Measurements from ENCODE around the gene OR1F1. TPM values are rescaled to one million over a fixed set of nuclear protein-coding genes. Genes with fewer than 3 reads are reported as not detected.
A peak's percentile ranks its signal among the peaks of the same experiment; 100 is the strongest.

OR1F1 gene
- total RNA-seq, 1 donor from 2014 or later, result 0.32 TPM

DNA sequence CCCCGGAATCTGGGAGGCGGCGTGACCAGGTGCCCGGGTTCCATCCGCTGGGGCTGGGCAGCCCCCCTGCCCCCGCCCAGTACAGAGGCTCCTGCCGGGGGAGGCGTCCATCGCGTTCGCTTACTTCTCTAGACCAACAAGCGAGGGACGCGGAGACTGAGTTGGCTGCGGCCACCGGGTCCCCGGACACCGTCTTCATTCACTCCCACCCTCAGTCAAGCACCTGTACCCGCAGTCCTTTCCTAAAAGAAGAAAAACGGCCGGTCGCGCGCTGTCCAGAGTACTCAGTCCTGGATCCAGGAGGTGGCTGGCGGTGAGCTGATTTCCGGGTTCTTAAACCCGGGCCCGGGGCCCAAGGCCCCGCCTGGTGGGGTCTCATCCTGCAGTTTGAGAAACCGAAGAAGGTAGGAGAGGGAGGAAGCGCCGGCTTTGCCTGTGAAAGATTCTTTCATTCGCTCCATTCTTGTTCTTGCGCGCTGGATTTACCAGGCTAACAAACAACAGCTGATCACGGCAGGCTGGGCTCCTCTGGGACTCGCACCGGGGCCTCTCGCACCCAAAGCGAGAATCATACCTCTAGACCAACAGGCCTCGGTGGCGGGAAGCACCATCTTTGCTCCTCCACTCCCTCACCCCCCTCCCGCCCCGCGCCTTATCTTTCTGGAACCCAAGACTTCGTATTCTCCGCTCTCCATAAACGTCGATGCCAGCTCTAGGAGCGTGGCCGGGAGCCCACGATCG, 17.4 kb upstream of the OR1F1 start:
- Histone ChIP-seq H3K27ac (ENCODE audit: low read depth, low read length) (no peak overlapping the region), H3K79me2 (ENCODE audit: insufficient read depth, low read length) (no peaks in the 10 kb centered on the region), H3K4me1 (ENCODE audit: insufficient read depth, low read length) (peaks cover 4% of the 10 kb centered on the region), H3K9me3 (ENCODE audit: insufficient read depth, low read depth, low read length) (no peaks in the 10 kb centered on the region), H3K9ac (ENCODE audit: low read length) (no peak overlapping the region), H3K4me2 (ENCODE audit: low read length) (peak overlapping the region; percentile 70), H3K36me3 (ENCODE audit: insufficient read depth, low read length) (no peaks in the 10 kb centered on the region), H2AFZ (ENCODE audit: low read depth, low read length) (no peak overlapping the region), H4K20me1 (ENCODE audit: insufficient read depth, low read length) (no peaks in the 10 kb centered on the region), H3K27me3 (ENCODE audit: insufficient read depth, low read length) (peaks cover 42% of the 10 kb centered on the region), H3K4me3 (ENCODE audit: insufficient read depth, low read depth, low read length) (no peak overlapping the region)
- H3K27ac Mint-ChIP-seq (ENCODE audit: unreplicated experiment), result no peak overlapping the region
- FAIRE-seq (no peak), DNase-seq (ENCODE audit: low read depth) (no peak)
- H3K9me3 Mint-ChIP-seq (ENCODE audit: unreplicated experiment), result peaks cover 4% of the 10 kb centered on the region
- H3K27me3 Mint-ChIP-seq (ENCODE audit: low read depth, unreplicated experiment), result peaks cover 47% of the 10 kb centered on the region
- no peaks in the 10 kb centered on the region for H3K36me3 Mint-ChIP-seq (ENCODE audit: low read depth, unreplicated experiment)
- peak; percentile 84 for TF ChIP-seq EZH2 (IDR thresholded peaks at IDR 0.05; ENCODE audit: insufficient read depth, low read length)
- TF ChIP-seq, protein P1, sequence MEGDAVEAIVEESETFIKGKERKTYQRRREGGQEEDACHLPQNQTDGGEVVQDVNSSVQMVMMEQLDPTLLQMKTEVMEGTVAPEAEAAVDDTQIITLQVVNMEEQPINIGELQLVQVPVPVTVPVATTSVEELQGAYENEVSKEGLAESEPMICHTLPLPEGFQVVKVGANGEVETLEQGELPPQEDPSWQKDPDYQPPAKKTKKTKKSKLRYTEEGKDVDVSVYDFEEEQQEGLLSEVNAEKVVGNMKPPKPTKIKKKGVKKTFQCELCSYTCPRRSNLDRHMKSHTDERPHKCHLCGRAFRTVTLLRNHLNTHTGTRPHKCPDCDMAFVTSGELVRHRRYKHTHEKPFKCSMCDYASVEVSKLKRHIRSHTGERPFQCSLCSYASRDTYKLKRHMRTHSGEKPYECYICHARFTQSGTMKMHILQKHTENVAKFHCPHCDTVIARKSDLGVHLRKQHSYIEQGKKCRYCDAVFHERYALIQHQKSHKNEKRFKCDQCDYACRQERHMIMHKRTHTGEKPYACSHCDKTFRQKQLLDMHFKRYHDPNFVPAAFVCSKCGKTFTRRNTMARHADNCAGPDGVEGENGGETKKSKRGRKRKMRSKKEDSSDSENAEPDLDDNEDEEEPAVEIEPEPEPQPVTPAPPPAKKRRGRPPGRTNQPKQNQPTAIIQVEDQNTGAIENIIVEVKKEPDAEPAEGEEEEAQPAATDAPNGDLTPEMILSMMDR (IDR thresholded peaks at IDR 0.05; ENCODE audit: insufficient read depth, low read depth, low read length), result no peak
- H3K4me3 Mint-ChIP-seq (ENCODE audit: unreplicated experiment), result no peak overlapping the region
- H3K4me1 Mint-ChIP-seq (ENCODE audit: low read depth, unreplicated experiment), result peaks cover 2% of the 10 kb centered on the region

DNA sequence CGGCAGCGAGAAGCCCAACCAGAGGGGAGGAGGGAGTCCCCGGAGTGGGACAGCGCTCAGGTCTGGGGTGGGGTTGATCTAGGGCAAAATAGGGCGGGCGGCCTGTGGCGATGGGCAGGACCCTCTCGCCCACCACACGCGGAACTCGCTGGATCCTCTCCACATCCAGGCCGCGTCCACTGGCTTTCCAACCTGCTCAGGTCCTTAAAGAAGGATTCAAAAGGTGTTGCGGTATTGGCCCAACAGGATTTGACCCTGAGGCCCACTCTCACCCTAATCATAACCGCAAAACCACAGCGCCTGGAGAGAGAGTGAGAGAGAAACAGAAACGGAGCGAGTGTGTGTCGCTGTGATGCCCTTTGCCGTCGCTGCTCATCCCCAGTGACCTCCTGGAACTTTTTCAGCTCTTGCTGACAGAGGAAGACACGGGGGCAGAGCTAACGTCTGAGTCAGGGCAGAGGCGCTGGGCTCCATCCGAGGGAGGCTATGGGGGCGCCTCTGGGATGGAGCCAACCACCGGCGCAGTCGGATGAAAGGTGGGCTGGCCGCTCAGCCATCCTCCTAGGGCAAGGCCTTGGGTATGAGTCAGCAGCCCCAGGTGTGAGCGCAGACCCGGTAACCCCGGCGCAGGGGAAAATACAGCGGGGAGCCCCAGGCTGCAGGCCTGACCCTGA, 16.7 kb upstream of the OR1F1 start:
- Histone ChIP-seq H3K4me2 (ENCODE audit: low read length) (peak overlapping the region; percentile 70), H3K27ac (ENCODE audit: low read depth, low read length) (no peak overlapping the region), H4K20me1 (ENCODE audit: insufficient read depth, low read length) (no peaks in the 10 kb centered on the region), H3K36me3 (ENCODE audit: insufficient read depth, low read length) (no peaks in the 10 kb centered on the region), H3K4me1 (ENCODE audit: insufficient read depth, low read length) (no peaks in the 10 kb centered on the region), H2AFZ (ENCODE audit: low read depth, low read length) (no peak overlapping the region), H3K79me2 (ENCODE audit: insufficient read depth, low read length) (no peaks in the 10 kb centered on the region), H3K4me3 (ENCODE audit: insufficient read depth, low read depth, low read length) (no peak overlapping the region), H3K27me3 (ENCODE audit: insufficient read depth, low read length) (peaks cover 50% of the 10 kb centered on the region), H3K9me3 (ENCODE audit: insufficient read depth, low read depth, low read length) (no peaks in the 10 kb centered on the region), H3K9ac (ENCODE audit: low read length) (no peak overlapping the region)
- DNase-seq (ENCODE audit: low read depth) (no peak), FAIRE-seq (no peak)
- Mint-ChIP-seq H3K36me3 (ENCODE audit: low read depth, unreplicated experiment) (no peaks in the 10 kb centered on the region), H3K4me1 (ENCODE audit: low read depth, unreplicated experiment) (peaks cover 2% of the 10 kb centered on the region), H3K4me3 (ENCODE audit: unreplicated experiment) (no peak overlapping the region), H3K27ac (ENCODE audit: unreplicated experiment) (no peak overlapping the region), H3K27me3 (ENCODE audit: low read depth, unreplicated experiment) (peaks cover 51% of the 10 kb centered on the region), H3K9me3 (ENCODE audit: unreplicated experiment) (peaks cover 4% of the 10 kb centered on the region)
- TF ChIP-seq, protein P1 (IDR thresholded peaks at IDR 0.05; ENCODE audit: insufficient read depth, low read depth, low read length), result no peak
- TF ChIP-seq EZH2 (IDR thresholded peaks at IDR 0.05; ENCODE audit: insufficient read depth, low read length), result peak; percentile 63

Measured in astrocyte (in vitro differentiated cells and primary cell).